Neural cell (in vitro differentiated cells): ENCODE results near the gene RAB11FIP4. TPM values are rescaled to one million over a fixed set of nuclear protein-coding genes. Genes with fewer than 3 reads are reported as not detected.
"Not testable (repeated sequence)": the region's sequence is repeated elsewhere in the genome, so short reads cannot be mapped to it uniquely, and the experiment has no call there.

Source experiments
- H2AFZ ChIP-seq: fragments of 200-600, 300-800 bp; sonication (generic), shearing (Covaris generic); 2 replicates; pipeline ENCODE4 v1.6.0; 2014; ENCODE audit warnings: low read depth, mild to moderate bottlenecking, antibody characterized with exemption, low read length, moderate library complexity
- H3F3A ChIP-seq: fragments of 200-600 bp; shearing (Covaris generic); 2 replicates; pipeline ENCODE4 v1.6.1; 2016; ENCODE audit warnings: mild to moderate bottlenecking, moderate library complexity, mixed read lengths, antibody characterized with exemption, low read length; ENCODE audit not compliant: insufficient read depth, poor library complexity, severe bottlenecking
- H3K27ac ChIP-seq: fragments of 200-600, 300-800 bp; sonication (generic), shearing (Covaris generic); 2 replicates; pipeline ENCODE4 v1.5.1; 2014; ENCODE audit warnings: mild to moderate bottlenecking, low read length, moderate library complexity
- H3K27me3 ChIP-seq: fragments of 300-800, 200-600 bp; sonication (generic), shearing (Covaris generic); 2 replicates; pipeline ENCODE4 v1.6.0; 2014; ENCODE audit warnings: mild to moderate bottlenecking, low read depth, low read length, moderate library complexity; ENCODE audit not compliant: insufficient read depth
- H3K36me3 ChIP-seq: fragments of 300-800, 200-600 bp; sonication (generic), shearing (Covaris generic); 2 replicates; pipeline ENCODE4 v1.5.1; 2014; ENCODE audit warnings: mild to moderate bottlenecking, antibody characterized with exemption, low read length, moderate library complexity; ENCODE audit not compliant: insufficient read depth
- H3K4me2 ChIP-seq: fragments of 300-800, 200-600 bp; sonication (generic), shearing (Covaris generic); 2 replicates; pipeline ENCODE4 v1.6.0; 2014; ENCODE audit warnings: mild to moderate bottlenecking, low read length
- H3K4me3 ChIP-seq: fragments of 300-800, 200-600 bp; sonication (generic), shearing (Covaris generic); 2 replicates; pipeline ENCODE4 v1.5.1; 2014; ENCODE audit warnings: mild to moderate bottlenecking, low read length, moderate library complexity
- H3K79me2 ChIP-seq: fragments of 200-600 bp; shearing (Covaris generic); replicated peaks from 2 replicates; pipeline ENCODE4 v1.6.0; 2014; ENCODE audit warnings: mild to moderate bottlenecking, low read length, moderate library complexity; ENCODE audit not compliant: insufficient read depth
- H3K9ac ChIP-seq: fragments of 300-800, 200-600 bp; sonication (generic), shearing (Covaris generic); 2 replicates; pipeline ENCODE4 v1.6.1; 2016; ENCODE audit warnings: mild to moderate bottlenecking, low read length, mixed read lengths
- H3K9me2 ChIP-seq: fragments of 200-600 bp; shearing (Covaris generic); 2 replicates; pipeline ENCODE4 v1.6.1; 2016; ENCODE audit warnings: mild to moderate bottlenecking, low read length, mixed read lengths; ENCODE audit not compliant: insufficient read depth
- H3K9me3 ChIP-seq: fragments of 200-600, 300-800 bp; sonication (generic), shearing (Covaris generic); 2 replicates; pipeline ENCODE4 v1.6.1; 2016; ENCODE audit warnings: mild to moderate bottlenecking, mixed run types, low read length, moderate library complexity, mixed read lengths
- H4K20me1 ChIP-seq: fragments of 200-600 bp; shearing (Covaris generic); 2 replicates; pipeline ENCODE4 v1.6.1; 2016; ENCODE audit warnings: mild to moderate bottlenecking, mixed run types; ENCODE audit not compliant: insufficient read depth
- CTCF ChIP-seq: fragments of 450-650 bp; IDR thresholded peaks from 2 replicates; pipeline ENCODE4 v1.5.1; 2014; ENCODE audit warnings: antibody characterized with exemption, mild to moderate bottlenecking, moderate library complexity; ENCODE audit not compliant: poor library complexity, severe bottlenecking
- EP300 ChIP-seq: fragments of 450-650 bp; conservative IDR thresholded peaks from 2 replicates; pipeline ENCODE4 v1.6.1; 2014; ENCODE audit warnings: antibody characterized with exemption, mild to moderate bottlenecking, moderate library complexity; ENCODE audit not compliant: poor library complexity, severe bottlenecking
- EZH2 ChIP-seq: fragments of 200-600, 300-800 bp; shearing (Covaris generic), sonication (generic); IDR thresholded peaks from 2 replicates; pipeline ENCODE4 v1.6.1; 2014; ENCODE audit warnings: antibody characterized with exemption, low read length, borderline replicate concordance, mild to moderate bottlenecking; ENCODE audit not compliant: insufficient read depth, poor library complexity, severe bottlenecking
- MXI1 ChIP-seq: fragments of 450-650 bp; conservative IDR thresholded peaks from 2 replicates; pipeline ENCODE4 v1.6.1; 2014; ENCODE audit warnings: antibody characterized with exemption, mild to moderate bottlenecking; ENCODE audit not compliant: poor library complexity, severe bottlenecking
- POLR2AphosphoS5 ChIP-seq: IDR thresholded peaks from 2 replicates; pipeline ENCODE4 v1.6.1; 2012
- RAD21 ChIP-seq: fragments of 450-650 bp; conservative IDR thresholded peaks from 2 replicates; pipeline ENCODE4 v1.6.1; 2014; ENCODE audit warnings: antibody characterized with exemption, mild to moderate bottlenecking, moderate library complexity
- REST ChIP-seq: IDR thresholded peaks from 2 replicates; pipeline ENCODE4 v1.6.1; 2012; ENCODE audit warnings: borderline replicate concordance
- SMC3 ChIP-seq: fragments of 450-650 bp; conservative IDR thresholded peaks from 2 replicates; pipeline ENCODE4 v1.6.1; 2014; ENCODE audit warnings: antibody characterized with exemption, mild to moderate bottlenecking, moderate library complexity; ENCODE audit not compliant: poor library complexity
- TAF1 ChIP-seq: IDR thresholded peaks from 2 replicates; pipeline ENCODE4 v1.6.1; 2012; ENCODE audit warnings: low read depth
- polyA plus RNA-seq: library from polyadenylated mRNA; depleted of rRNA; stranded (reverse); fragments of >200 nt; gene quantifications from 2 replicates; pipeline ENCODE4 v1.2.3, GENCODE V29; 2014

The RAB11FIP4 gene
- polyA plus RNA-seq, 1 donor from 2014 or later: 14.4 TPM

- not testable (repeated sequence) for H3K4me2 ChIP-seq, H3K9me3 ChIP-seq, H3K4me3 ChIP-seq, H3K36me3 ChIP-seq, H2AFZ ChIP-seq, H3K79me2 ChIP-seq, H3K27me3 ChIP-seq, H3K9ac ChIP-seq, H3F3A ChIP-seq, H4K20me1 ChIP-seq, H3K9me2 ChIP-seq, H3K27ac ChIP-seq
Observed at GRCh38 chr17:31383488-31383887, 8.0 kb upstream of the RAB11FIP4 start.

- no peak overlapping the region for H3K9ac ChIP-seq
- TF ChIP-seq CTCF: no peak
- no peak for TF ChIP-seq MXI1
- TF ChIP-seq EZH2: no peak
- no peak for TF ChIP-seq POLR2AphosphoS5
- TF ChIP-seq SMC3: no peak
- TF ChIP-seq TAF1: no peak
- no peak for TF ChIP-seq RAD21
- no peak for TF ChIP-seq EP300
- no peak for TF ChIP-seq REST
- no peaks in the 10 kb centered on the region for H3F3A ChIP-seq
- no peaks in the 10 kb centered on the region for H3K9me2 ChIP-seq
- H3K79me2 ChIP-seq: no peaks in the 10 kb centered on the region
- no peaks in the 10 kb centered on the region for H3K36me3 ChIP-seq
- H3K4me2 ChIP-seq: no peak overlapping the region
- H4K20me1 ChIP-seq: no peaks in the 10 kb centered on the region
- H3K27me3 ChIP-seq: peaks cover under 1% of the 10 kb centered on the region
- no peak overlapping the region for H2AFZ ChIP-seq
- no peak overlapping the region for H3K4me3 ChIP-seq
- no peaks in the 10 kb centered on the region for H3K9me3 ChIP-seq
- H3K27ac ChIP-seq: no peak overlapping the region
Observed at GRCh38 chr17:31385428-31386285, 5.8 kb upstream of the RAB11FIP4 start.
